Upper lobe of left lung (tissue), 4 donors: ENCODE results near the gene PARP16.

Experiments used
- CTCF ChIP-seq, 6 experiments: fragments of 450-650 bp in 4 of 6; fragments of 200-600 bp in 2 of 6; sonication (generic) in 2 of 6; IDR thresholded peaks; one replicate each; pipeline ENCODE4 v1.5.1; 2016 to 2019; ENCODE audit warnings: antibody characterized with exemption in 6 of 6
- EP300 ChIP-seq, 4 donors: sonication (generic); formaldehyde crosslinking; IDR thresholded peaks; one replicate each; pipeline ENCODE4 v1.5.1; 2017; ENCODE audit warnings: antibody characterized with exemption in 4 of 4, control low read depth in 2 of 4
- POLR2A ChIP-seq, 4 donors: fragments of 450-650 bp; IDR thresholded peaks; one replicate each; pipeline ENCODE4 v1.5.1; 2016 to 2017; ENCODE audit warnings: antibody characterized with exemption in 4 of 4, mild to moderate bottlenecking in 2 of 4
- POLR2AphosphoS5 ChIP-seq, 2 donors: sonication (generic); formaldehyde crosslinking; IDR thresholded peaks; one replicate each; pipeline ENCODE4 v1.5.1; 2017; ENCODE audit warnings: antibody characterized with exemption in 2 of 2

DNA sequence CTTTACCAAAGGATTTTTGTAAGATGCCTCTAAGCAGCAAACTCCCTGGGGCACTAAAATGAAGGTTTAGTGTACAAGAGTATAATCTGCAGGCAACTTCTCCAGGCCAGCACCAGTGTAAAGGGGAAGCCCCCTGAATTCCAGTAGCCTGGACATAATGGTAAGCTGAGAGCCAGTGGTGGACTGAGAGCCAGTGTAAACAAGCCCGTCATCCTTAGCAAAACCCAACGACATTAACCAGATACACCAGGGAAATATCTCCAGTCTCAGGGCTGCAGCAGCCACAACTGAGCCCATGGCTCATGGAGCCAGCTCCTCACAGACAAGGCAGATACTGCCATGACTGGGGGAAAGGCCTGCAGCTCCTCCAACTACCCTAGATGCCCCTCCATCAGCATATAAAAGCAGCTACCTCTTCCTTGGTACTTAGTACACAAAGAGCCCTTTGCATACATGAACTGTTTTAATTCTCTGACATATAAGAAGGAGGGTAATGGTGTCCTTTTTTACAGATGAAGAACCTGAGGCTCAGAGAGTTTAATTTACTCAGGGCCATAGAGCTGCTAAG, 21.7 kb downstream of the PARP16 start:
- TF ChIP-seq CTCF (IDR thresholded peaks at IDR 0.05) (no peak), POLR2A (IDR thresholded peaks at IDR 0.05) (no peak), POLR2AphosphoS5 (IDR thresholded peaks at IDR 0.05) (no peak), EP300 (IDR thresholded peaks at IDR 0.05) (no peak)
